ENCODE data around the gene SRP14.

DNA sequence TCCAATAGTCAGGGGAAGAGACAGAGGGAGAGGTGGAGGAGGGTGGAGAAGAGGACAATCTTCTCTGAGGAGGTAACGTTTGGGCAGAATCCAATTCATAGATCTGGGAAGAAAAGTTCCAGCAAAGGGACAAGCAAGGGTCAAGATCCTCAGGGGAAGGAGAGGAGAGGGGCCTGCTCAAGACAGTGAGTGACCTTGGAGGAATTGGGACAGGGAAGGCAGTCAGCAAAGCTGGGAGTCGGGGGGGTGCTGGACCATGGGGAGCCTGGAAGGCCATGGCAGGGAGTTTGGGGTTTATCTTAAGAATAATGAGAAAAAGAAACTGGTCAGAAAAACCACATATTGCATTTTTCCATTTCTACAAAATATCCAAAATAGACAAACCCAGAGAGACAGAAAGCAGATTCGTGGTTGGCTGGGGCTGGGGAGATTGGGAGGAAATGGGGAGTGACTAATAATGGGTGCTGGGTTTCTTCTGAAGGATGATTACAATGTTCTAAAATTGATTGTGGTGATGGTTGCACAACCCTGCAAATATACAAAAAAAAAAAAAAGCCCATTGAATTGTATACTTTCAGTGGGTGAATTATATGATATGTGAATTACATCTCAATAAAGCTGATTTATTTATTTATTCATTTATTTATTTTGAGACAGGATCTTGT is 19.6 kb upstream of the SRP14 start:
- TF ChIP-seq, protein P1, sequence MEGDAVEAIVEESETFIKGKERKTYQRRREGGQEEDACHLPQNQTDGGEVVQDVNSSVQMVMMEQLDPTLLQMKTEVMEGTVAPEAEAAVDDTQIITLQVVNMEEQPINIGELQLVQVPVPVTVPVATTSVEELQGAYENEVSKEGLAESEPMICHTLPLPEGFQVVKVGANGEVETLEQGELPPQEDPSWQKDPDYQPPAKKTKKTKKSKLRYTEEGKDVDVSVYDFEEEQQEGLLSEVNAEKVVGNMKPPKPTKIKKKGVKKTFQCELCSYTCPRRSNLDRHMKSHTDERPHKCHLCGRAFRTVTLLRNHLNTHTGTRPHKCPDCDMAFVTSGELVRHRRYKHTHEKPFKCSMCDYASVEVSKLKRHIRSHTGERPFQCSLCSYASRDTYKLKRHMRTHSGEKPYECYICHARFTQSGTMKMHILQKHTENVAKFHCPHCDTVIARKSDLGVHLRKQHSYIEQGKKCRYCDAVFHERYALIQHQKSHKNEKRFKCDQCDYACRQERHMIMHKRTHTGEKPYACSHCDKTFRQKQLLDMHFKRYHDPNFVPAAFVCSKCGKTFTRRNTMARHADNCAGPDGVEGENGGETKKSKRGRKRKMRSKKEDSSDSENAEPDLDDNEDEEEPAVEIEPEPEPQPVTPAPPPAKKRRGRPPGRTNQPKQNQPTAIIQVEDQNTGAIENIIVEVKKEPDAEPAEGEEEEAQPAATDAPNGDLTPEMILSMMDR (IDR thresholded peaks at IDR 0.05), result no peak
- no peak for TF ChIP-seq POLR2A (IDR thresholded peaks at IDR 0.05)
